SK-N-SH (cell line): ENCODE measurements around the gene CEP170.
"Not testable (repeated sequence)": the region's sequence is repeated elsewhere in the genome, so short reads cannot be mapped to it uniquely, and the experiment has no call there.

Source experiments
- CTCF ChIP-seq: fragments of 200-600 bp; sonication (generic); IDR thresholded peaks from 2 replicates; pipeline ENCODE4 v1.6.1; 2017; ENCODE audit warnings: antibody characterized with exemption, mild to moderate bottlenecking, moderate library complexity
- RCOR1 ChIP-seq: fragments of 150-350 bp; IDR thresholded peaks from 2 replicates; pipeline ENCODE4 v1.6.1; 2017; ENCODE audit warnings: antibody characterized with exemption, low read length
- SMC3 ChIP-seq: IDR thresholded peaks from 2 replicates; pipeline ENCODE4 v1.6.1; 2012; ENCODE audit warnings: low read depth, low read length, improper control_type of control experiment

GRCh38 chr1:243203196-243203595 lies 51.9 kb downstream of the CEP170 start:
- not testable (repeated sequence) for TF ChIP-seq CTCF, RCOR1, SMC3
